Activated naive CD8-positive, alpha-beta T cell treated with anti-CD3 and anti-CD28 coated beads, Interleukin-2, amount 50 U/mL, for 16 hours (primary cell): Measurements from ENCODE around the gene CAB39.

ENCODE experiments used
- DNase-seq: peaks from one replicate; pipeline ENCODE4 v3.0.0-alpha.2; 2020; ENCODE audit warnings: low read depth, low spot score

Gene CAB39

GRCh38 chr2:230754200-230754599, 41.6 kb downstream of the CAB39 start:
- DNase-seq, result no peak

GRCh38 chr2:230757476-230757875, 44.8 kb downstream of the CAB39 start:
- DNase-seq, result no peak

DNA sequence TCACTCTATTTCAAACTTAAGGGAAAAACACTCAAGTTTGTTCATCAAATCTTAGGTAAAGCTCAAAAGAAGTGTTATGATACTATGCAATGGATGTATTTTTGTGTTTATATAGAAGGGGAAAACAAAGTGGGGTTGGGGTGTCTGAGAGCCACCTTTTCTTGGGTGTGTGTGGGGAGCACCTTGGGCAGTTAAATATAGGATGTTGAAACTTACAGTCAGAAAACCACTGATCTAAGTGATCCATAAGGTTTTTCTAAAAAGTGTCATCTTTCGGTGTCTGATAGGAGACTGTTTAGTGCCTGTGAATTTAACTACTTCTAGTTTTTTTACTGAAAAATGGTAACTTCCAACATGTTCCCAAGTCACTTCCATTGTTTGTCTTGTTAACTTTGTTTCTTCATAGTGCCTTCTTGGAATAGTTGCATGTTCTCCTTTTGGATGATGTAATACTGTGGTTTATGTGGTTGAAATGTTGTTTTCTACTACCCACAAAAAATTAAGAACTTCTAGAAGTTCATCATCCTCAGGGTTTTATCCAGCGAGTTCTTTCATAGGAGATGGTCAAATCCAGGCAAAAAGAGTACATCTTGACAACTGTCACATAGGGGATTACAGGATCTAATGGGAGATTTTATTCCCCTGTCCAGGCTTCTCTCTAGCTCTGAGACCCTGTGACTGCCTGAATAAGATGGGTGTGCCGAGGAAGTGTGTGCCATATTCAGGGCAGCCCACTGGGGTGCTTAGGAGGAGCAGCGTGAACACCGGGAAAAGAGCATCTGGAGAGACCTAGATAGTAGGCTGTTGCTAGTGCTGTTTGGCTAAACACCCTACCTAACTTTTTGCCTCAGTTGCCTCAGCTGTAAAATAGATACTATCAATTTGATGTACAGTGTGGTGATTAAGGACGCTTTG, 46.2 kb downstream of the CAB39 start:
- no peak for DNase-seq

- DNase-seq, result no peak
Measured at GRCh38 chr2:230759481-230760167, 47.0 kb downstream of the CAB39 start.

GRCh38 chr2:230761704-230762103, 49.1 kb downstream of the CAB39 start:
- no peak for DNase-seq

GRCh38 chr2:230762317-230762896, 49.8 kb downstream of the CAB39 start:
- no peak for DNase-seq

- no peak for DNase-seq
Measured at GRCh38 chr2:230764346-230764745, 51.7 kb downstream of the CAB39 start.

DNA sequence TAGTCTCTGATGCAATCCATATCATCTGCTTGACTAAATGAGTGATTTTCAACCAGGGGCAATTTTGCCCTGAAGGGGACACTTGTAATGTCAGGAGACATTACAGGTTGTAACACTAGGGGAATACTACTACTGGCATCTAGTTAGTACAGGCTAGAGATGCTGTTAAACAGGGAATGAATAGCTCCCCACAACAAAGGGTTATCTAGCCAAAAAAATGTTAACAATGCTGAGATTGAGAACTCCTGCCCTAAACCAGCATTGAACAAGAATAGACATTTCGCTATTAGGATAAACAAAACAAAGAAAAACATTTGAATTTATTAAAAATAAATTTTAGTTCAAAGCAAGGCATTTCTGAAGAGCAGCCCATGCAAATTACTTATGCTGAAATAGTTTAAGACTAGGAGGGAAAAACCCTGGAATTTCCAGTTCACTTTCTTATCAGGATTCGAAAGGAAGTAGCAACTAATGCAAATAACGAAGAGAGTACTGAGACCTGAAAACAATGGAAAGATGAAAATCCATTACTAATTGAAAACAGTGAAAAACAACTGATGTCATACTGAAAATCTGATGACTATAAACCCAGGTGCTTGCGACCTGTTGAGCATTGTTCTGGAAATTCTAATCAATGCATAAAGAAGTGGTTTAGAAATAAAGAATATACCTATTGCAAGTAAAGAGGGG, 53.1 kb downstream of the CAB39 start:
- DNase-seq, result no peak

DNA sequence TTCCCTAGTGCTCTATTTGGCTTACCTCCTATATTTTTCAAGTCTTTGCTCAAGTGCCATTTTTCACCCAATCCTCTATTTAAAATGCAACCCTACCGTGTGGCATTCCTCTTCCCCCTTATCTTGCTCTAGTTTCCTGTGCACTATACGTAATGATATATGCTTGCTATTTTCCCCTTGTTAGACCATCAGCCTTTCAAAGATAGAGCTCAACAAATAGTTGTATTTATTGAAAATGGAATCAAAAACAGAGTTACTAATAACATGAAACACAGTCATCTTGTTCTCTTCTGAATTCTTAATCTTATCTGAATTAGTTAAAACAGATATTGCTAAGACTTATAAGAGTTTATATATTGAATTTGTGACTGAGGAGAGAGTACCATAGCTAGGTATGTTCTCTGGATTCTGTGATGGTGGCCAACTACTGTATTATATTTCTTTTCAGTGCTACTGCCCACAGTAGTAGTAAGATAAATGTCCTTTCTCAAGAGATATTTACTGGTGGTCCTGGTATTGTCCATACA, 55.3 kb downstream of the CAB39 start:
- no peak for DNase-seq

DNA sequence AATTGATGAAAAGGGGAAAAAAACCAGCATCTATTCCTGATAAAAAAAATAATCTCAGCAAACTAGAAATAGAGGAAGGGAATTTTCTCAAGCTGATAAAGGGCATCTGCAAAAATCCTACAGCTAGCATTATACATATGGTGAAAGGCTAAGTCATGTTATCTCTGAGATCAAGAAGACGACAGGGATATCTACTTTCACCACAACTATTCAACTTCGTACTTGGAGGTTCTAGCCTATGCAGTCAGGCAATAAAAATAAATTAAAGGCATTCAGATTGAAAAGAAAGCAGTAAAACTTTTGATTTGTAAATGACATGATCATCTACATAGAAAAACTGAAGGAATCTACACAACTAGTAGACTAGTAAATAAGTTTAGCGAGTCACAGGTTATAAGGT, 58.2 kb downstream of the CAB39 start:
- DNase-seq, result no peak

GRCh38 chr2:230772156-230772555, 59.5 kb downstream of the CAB39 start:
- DNase-seq, result no peak

DNA sequence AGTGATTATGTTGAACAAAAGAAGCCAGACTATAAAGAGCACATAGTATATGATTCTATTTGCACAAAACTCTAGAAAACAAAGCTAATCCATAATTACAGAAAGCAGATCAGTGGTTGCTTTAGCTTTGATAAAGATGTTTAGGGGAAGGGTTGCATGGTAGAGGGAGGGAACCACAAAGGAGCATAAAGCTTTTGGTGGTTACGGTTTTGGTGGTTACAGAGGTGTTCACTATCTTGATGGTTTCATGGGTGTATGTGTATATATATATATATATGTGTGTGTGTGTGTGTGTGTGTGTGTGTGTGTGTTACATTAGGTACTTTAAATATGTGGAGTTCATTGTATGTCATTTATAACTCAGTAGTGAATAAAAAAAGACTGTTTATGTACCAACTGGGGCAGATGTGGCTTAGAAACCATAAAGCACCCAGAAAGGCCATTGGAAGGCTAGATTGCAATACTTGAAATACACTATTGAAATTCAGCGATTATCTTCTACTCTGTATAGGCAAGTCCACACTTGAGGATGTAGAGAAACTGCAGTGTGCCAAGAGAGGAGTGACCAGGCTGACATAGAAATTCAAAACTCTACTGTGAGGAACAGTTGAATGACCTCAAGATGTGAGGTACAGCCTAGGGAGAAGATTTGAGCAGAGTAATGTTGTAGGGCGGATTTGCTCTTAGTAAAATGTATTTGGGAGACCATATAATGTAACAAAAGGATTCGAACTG, 60.6 kb downstream of the CAB39 start:
- DNase-seq, result no peak

DNA sequence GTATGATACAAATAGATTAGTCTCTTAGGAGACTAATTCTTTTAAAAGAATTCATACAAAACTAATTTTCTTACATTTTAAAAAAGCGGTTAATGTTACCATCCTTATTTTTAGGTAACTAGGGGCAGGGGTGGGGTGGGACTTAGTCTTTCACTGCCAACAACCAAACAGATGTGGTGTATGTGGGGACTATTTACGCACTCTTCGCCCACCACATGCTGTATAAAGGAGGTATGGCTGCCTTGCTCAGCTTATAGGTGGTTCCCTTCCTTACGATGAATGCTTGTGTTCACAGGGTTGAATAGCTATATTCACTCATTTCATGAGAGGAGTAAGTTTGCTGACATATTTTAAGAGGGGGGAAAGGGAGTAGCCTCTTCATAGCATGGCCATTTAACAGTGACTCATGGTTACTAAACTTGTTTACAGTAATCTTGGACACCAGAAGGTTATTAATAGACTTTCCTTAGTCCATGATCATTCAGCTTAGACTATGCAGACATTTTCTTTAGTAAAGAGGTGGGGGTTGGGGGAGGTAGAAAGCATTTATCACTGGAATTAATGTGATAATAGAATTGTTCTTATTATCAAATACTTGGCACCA, 61.8 kb downstream of the CAB39 start:
- DNase-seq, result no peak

GRCh38 chr2:230775737-230776136, 63.1 kb downstream of the CAB39 start:
- DNase-seq, result no peak

DNA sequence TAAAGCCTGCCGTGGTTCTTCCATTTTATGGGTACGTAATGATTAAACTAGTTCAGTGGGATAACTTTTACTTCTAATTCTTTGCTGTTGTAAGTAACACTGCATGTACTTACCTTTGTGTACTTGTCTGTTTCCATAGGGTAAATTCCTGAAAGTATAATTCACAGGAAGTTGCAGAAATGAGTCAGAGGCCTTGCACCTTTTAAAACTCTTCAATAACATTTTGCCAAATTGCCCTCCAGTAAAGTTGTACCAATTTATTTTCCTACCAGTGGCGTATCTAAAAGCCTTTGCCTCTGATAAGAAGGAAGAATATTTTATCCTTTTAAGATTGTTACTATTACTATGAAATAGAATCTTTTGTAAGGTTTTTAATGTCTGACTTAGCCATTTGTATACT, 65.1 kb downstream of the CAB39 start:
- DNase-seq, result no peak

DNA sequence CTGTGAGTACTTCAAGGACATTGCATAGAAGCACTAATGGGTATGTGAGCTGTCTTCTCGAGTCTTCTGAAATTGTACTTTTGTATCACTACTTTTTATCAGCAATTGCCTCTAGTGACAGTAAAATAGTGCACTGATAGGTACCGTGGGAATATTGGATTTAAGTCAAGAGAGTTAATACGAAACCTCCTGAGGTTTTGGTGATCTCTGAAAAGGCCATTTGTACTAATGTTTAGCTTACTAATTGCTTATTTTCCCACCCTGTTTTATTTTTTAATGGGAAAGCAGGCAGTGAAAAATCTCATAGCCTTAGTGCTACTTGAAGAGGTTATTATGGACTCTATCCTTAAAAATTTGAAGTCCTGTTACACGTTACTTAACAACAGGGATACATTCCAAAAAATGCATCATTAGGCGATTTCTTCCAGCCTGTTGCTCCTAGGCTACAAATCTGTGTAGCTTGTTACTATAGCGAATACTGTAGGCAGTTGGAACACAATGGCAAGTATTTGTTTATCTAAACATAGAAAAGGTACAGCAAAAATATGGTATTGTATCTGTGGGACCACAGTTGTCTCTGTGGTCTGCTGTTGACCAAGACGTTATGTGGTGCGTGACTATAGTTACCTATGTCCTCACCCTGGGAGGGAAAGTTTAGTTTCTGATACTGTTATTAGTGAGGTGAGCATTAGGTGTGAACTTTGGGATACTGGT, 65.9 kb downstream of the CAB39 start:
- DNase-seq, result no peak

GRCh38 chr2:230779126-230779525, 66.5 kb downstream of the CAB39 start:
- DNase-seq, result no peak

DNA sequence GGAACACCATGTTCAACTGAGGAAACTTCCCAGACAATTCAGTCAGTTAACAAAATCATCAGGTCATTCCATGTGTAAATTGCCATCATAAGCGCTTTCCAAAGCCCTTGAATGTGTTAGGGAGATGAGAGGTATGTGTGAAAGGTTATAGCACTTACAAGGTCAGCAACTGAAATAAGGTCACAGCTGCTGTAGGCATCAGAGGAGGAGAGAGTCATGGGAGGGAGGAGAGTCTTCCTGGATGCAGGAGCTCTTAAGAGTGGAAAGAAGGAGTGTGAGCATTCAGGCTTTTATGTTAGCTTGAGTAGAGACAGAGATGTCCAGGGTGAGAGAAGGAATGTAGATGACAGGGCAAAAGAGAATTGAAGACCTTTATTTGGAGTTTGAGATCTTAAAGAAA, 67.0 kb downstream of the CAB39 start:
- DNase-seq, result no peak

DNA sequence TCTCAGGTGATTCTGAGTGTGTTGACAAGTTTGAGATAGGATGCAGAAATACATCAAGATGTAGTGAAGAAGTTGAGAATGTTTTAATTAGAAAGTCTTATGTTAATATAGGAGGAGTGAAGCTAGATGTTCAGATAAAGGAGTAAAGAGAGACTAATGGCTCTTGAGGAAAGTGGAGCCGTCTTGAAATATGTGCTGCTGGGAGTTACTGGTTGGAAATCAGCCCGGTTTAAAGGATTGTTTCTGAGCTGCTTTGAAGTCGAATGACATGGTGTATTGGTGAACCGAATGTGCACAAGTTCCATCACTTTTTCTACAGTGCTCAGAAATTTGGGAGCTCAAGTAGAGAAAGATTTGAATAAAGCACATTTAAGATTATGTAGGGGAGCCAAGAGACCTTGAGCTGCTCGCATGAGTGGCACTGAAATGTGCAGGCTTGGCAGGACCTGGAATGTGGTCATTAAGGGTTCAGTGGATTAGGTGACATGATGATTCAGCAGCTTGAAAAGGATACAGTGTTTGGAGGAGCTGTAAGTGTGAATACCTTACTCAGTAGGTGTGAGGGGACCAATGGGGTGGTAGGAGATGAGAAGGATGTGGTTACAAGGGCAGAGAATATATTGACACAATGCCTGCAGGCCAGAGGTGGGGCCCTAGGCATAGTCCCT, 68.6 kb downstream of the CAB39 start:
- DNase-seq, result no peak

DNA sequence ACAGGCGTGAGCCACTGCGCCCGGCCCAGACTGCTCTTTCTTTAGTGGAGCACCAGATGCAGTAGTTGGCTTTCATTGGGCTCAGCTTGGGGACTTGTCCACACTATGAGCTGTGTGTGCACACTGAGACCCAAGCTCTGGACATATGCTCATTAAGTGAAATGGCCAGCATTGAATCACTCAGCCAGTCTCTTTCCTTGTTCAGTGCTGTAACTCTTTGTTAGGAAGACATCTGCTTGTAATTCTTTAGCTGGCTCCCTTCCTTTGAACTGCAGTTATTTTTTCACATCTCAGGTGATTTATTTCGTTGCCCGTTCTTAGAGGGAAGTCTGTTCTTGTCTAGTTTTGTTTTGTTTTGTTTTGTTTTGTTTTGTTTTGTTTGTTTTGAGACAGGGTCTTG, 70.5 kb downstream of the CAB39 start:
- no peak for DNase-seq
